ENCODE measurements around the gene STXBP2. TPM values are rescaled to one million over a fixed set of nuclear protein-coding genes. Genes with fewer than 3 reads are reported as not detected.

STXBP2 gene
- total and polyA plus RNA-seq, 5 donors from 2014 or later: 57.5 to 253 (median 95.7) TPM

GRCh38 chr19:7645656-7646425 is 8.9 kb downstream of the STXBP2 start:
- H3K9me3 Mint-ChIP-seq: no peaks in the 10 kb centered on the region
- Histone ChIP-seq H3K4me3 (ENCODE audit: low read depth, low read length) (no peak overlapping the region), H3K27ac (ENCODE audit: insufficient read depth, low read length, poor library complexity, severe bottlenecking) (no peak overlapping the region), H3K4me1 (ENCODE audit: control insufficient read depth, insufficient read depth, low read length, poor library complexity, severe bottlenecking) (no peaks in the 10 kb centered on the region), H3K36me3 (ENCODE audit: control insufficient read depth, insufficient read depth, low read length) (peaks cover 6% of the 10 kb centered on the region), H3K27me3 (ENCODE audit: control insufficient read depth, insufficient read depth, low read length) (no peaks in the 10 kb centered on the region), H3K9me3 (ENCODE audit: control insufficient read depth in 2 of 2, low read length in 2 of 2) (no peaks in the 10 kb centered on the region)
- H3K36me3 Mint-ChIP-seq: peaks cover 8% of the 10 kb centered on the region
- no peak for DNase-seq
- H3K27me3 Mint-ChIP-seq: no peaks in the 10 kb centered on the region
- ATAC-seq (ENCODE audit: low read depth in 2 of 2): no peak
- no peak overlapping the region for H3K4me3 Mint-ChIP-seq
- no peak overlapping the region for H3K27ac Mint-ChIP-seq
- H3K4me1 Mint-ChIP-seq: peaks cover 0 to 4% (median 1%) of the 10 kb centered on the region in 4 donors

GRCh38 chr19:7646426-7646700 is 9.5 kb downstream of the STXBP2 start:
- ATAC-seq (ENCODE audit: low read depth in 2 of 2): no peak
- Mint-ChIP-seq H3K9me3 (no peaks in the 10 kb centered on the region), H3K4me1 (peaks cover 0 to 4% (median 1%) of the 10 kb centered on the region in 4 donors), H3K27me3 (no peaks in the 10 kb centered on the region), H3K27ac (no peak overlapping the region), H3K36me3 (peaks cover 8% of the 10 kb centered on the region), H3K4me3 (no peak overlapping the region)
- Histone ChIP-seq H3K27me3 (ENCODE audit: control insufficient read depth, insufficient read depth, low read length) (no peaks in the 10 kb centered on the region), H3K9me3 (ENCODE audit: control insufficient read depth in 2 of 2, low read length in 2 of 2) (no peaks in the 10 kb centered on the region), H3K4me3 (ENCODE audit: low read depth, low read length) (no peak overlapping the region), H3K36me3 (ENCODE audit: control insufficient read depth, insufficient read depth, low read length) (peaks cover 6% of the 10 kb centered on the region), H3K4me1 (ENCODE audit: control insufficient read depth, insufficient read depth, low read length, poor library complexity, severe bottlenecking) (no peaks in the 10 kb centered on the region), H3K27ac (ENCODE audit: insufficient read depth, low read length, poor library complexity, severe bottlenecking) (no peak overlapping the region)
- no peak for DNase-seq

GRCh38 chr19:7647156-7647555 is 10.2 kb downstream of the STXBP2 start:
- peaks cover 4 to 5% (median 5%) of the 10 kb centered on the region in 4 donors for H3K4me1 Mint-ChIP-seq
- Histone ChIP-seq H3K4me3 (ENCODE audit: low read depth, low read length) (no peak overlapping the region), H3K27me3 (ENCODE audit: control insufficient read depth, insufficient read depth, low read length) (no peaks in the 10 kb centered on the region), H3K9me3 (ENCODE audit: control insufficient read depth in 2 of 2, low read length in 2 of 2) (no peaks in the 10 kb centered on the region), H3K4me1 (ENCODE audit: control insufficient read depth, insufficient read depth, low read length, poor library complexity, severe bottlenecking) (peaks cover 4% of the 10 kb centered on the region), H3K27ac (ENCODE audit: insufficient read depth, low read length, poor library complexity, severe bottlenecking) (no peak overlapping the region), H3K36me3 (ENCODE audit: control insufficient read depth, insufficient read depth, low read length) (peaks cover 6% of the 10 kb centered on the region)
- ATAC-seq (ENCODE audit: low read depth in 2 of 2) (no peak), DNase-seq (no peak)
- H3K27me3 Mint-ChIP-seq: peaks cover 5% of the 10 kb centered on the region
- no peaks in the 10 kb centered on the region for H3K9me3 Mint-ChIP-seq
- H3K27ac Mint-ChIP-seq: no peak overlapping the region
- no peak overlapping the region for H3K4me3 Mint-ChIP-seq
- H3K36me3 Mint-ChIP-seq: peaks cover 8% of the 10 kb centered on the region

GRCh38 chr19:7648265-7649014 is 11.5 kb downstream of the STXBP2 start:
- H3K9me3 ChIP-seq (ENCODE audit: control insufficient read depth in 2 of 2, low read length in 2 of 2): no peaks in the 10 kb centered on the region
- no peak for DNase-seq
- Mint-ChIP-seq H3K27me3 (peaks cover 8% of the 10 kb centered on the region), H3K4me1 (peaks cover 6 to 14% (median 10%) of the 10 kb centered on the region in 4 donors), H3K4me3 (no peak overlapping the region), H3K9me3 (no peaks in the 10 kb centered on the region), H3K36me3 (peaks cover 8% of the 10 kb centered on the region), H3K27ac (no peak overlapping the region)
- H3K36me3 ChIP-seq (ENCODE audit: control insufficient read depth, insufficient read depth, low read length): peaks cover 6% of the 10 kb centered on the region
- no peak overlapping the region for H3K27ac ChIP-seq (ENCODE audit: insufficient read depth, low read length, poor library complexity, severe bottlenecking)
- no peak for ATAC-seq (ENCODE audit: low read depth in 2 of 2)
- H3K27me3 ChIP-seq (ENCODE audit: control insufficient read depth, insufficient read depth, low read length): no peaks in the 10 kb centered on the region
- peaks cover 7% of the 10 kb centered on the region for H3K4me1 ChIP-seq (ENCODE audit: control insufficient read depth, insufficient read depth, low read length, poor library complexity, severe bottlenecking)
- no peak overlapping the region for H3K4me3 ChIP-seq (ENCODE audit: low read depth, low read length)

GRCh38 chr19:7650148-7650547 is 13.2 kb downstream of the STXBP2 start:
- Histone ChIP-seq H3K27me3 (ENCODE audit: control insufficient read depth, insufficient read depth, low read length) (no peaks in the 10 kb centered on the region), H3K27ac (ENCODE audit: insufficient read depth, low read length, poor library complexity, severe bottlenecking) (no peak overlapping the region), H3K4me3 (ENCODE audit: low read depth, low read length) (no peak overlapping the region), H3K9me3 (ENCODE audit: control insufficient read depth in 2 of 2, low read length in 2 of 2) (no peaks in the 10 kb centered on the region), H3K36me3 (ENCODE audit: control insufficient read depth, insufficient read depth, low read length) (peaks cover 3% of the 10 kb centered on the region), H3K4me1 (ENCODE audit: control insufficient read depth, insufficient read depth, low read length, poor library complexity, severe bottlenecking) (peaks cover 7% of the 10 kb centered on the region)
- ATAC-seq (ENCODE audit: low read depth in 2 of 2) (no peak), DNase-seq (no peak)
- peaks cover 8% of the 10 kb centered on the region for H3K27me3 Mint-ChIP-seq
- H3K4me3 Mint-ChIP-seq: peak overlapping the region in 1 of 4 donors; percentile 41
- peaks cover 6 to 15% (median 10%) of the 10 kb centered on the region in 4 donors for H3K4me1 Mint-ChIP-seq
- H3K9me3 Mint-ChIP-seq: no peaks in the 10 kb centered on the region
- peaks cover 8% of the 10 kb centered on the region for H3K36me3 Mint-ChIP-seq
- no peak overlapping the region for H3K27ac Mint-ChIP-seq

- Histone ChIP-seq H3K4me3 (ENCODE audit: low read depth, low read length) (peak overlapping the region; percentile 76), H3K27me3 (ENCODE audit: control insufficient read depth, insufficient read depth, low read length) (no peaks in the 10 kb centered on the region), H3K9me3 (ENCODE audit: control insufficient read depth in 2 of 2, low read length in 2 of 2) (no peaks in the 10 kb centered on the region), H3K36me3 (ENCODE audit: control insufficient read depth, insufficient read depth, low read length) (no peaks in the 10 kb centered on the region), H3K4me1 (ENCODE audit: control insufficient read depth, insufficient read depth, low read length, poor library complexity, severe bottlenecking) (peaks cover 9% of the 10 kb centered on the region), H3K27ac (ENCODE audit: insufficient read depth, low read length, poor library complexity, severe bottlenecking) (peak overlapping the region; percentile 9)
- H3K9me3 Mint-ChIP-seq: no peaks in the 10 kb centered on the region
- ATAC-seq (ENCODE audit: low read depth in 2 of 2): peak; percentile 85 to 87
- peak overlapping the region; percentile 33 to 84 (median 75) for H3K27ac Mint-ChIP-seq
- peaks cover 8% of the 10 kb centered on the region for H3K27me3 Mint-ChIP-seq
- peak; percentile 77 to 85 (median 83) for DNase-seq
- H3K36me3 Mint-ChIP-seq: peaks cover 3% of the 10 kb centered on the region
- H3K4me3 Mint-ChIP-seq: peak overlapping the region; percentile 20 to 87 (median 82)
- peaks cover 6 to 17% (median 10%) of the 10 kb centered on the region in 4 donors for H3K4me1 Mint-ChIP-seq
These were observed 15.2 kb downstream of the STXBP2 start for GRCh38 chr19:7652061-7652641.

- peaks cover 20% of the 10 kb centered on the region for H3K4me1 ChIP-seq (ENCODE audit: control insufficient read depth, insufficient read depth, low read length, poor library complexity, severe bottlenecking)
- no peaks in the 10 kb centered on the region for H3K27me3 ChIP-seq (ENCODE audit: control insufficient read depth, insufficient read depth, low read length)
- H3K27me3 Mint-ChIP-seq: peaks cover 8% of the 10 kb centered on the region
- no peak for ATAC-seq (ENCODE audit: low read depth in 2 of 2)
- H3K36me3 Mint-ChIP-seq: no peaks in the 10 kb centered on the region
- H3K4me3 Mint-ChIP-seq: no peak overlapping the region
- no peaks in the 10 kb centered on the region for H3K9me3 Mint-ChIP-seq
- H3K4me1 Mint-ChIP-seq: peaks cover 12 to 32% (median 22%) of the 10 kb centered on the region in 4 donors
- DNase-seq: no peak
- H3K36me3 ChIP-seq (ENCODE audit: control insufficient read depth, insufficient read depth, low read length): no peaks in the 10 kb centered on the region
- H3K4me3 ChIP-seq (ENCODE audit: low read depth, low read length): no peak overlapping the region
- H3K9me3 ChIP-seq (ENCODE audit: control insufficient read depth in 2 of 2, low read length in 2 of 2): no peaks in the 10 kb centered on the region
- no peak overlapping the region for H3K27ac ChIP-seq (ENCODE audit: insufficient read depth, low read length, poor library complexity, severe bottlenecking)
- no peak overlapping the region for H3K27ac Mint-ChIP-seq
These were observed 17.5 kb downstream of the STXBP2 start for GRCh38 chr19:7654401-7654800.
